GM18909 (cell line): ENCODE measurements around the gene CYP27C1.

Experiments used
- ATAC-seq: cut with Tn5 transposase; IDR thresholded peaks from one replicate; pipeline ENCODE4 v1.9.1; 2021; ENCODE audit warnings: mild to moderate bottlenecking; ENCODE audit not compliant: unreplicated experiment, poor library complexity

Gene CYP27C1

DNA sequence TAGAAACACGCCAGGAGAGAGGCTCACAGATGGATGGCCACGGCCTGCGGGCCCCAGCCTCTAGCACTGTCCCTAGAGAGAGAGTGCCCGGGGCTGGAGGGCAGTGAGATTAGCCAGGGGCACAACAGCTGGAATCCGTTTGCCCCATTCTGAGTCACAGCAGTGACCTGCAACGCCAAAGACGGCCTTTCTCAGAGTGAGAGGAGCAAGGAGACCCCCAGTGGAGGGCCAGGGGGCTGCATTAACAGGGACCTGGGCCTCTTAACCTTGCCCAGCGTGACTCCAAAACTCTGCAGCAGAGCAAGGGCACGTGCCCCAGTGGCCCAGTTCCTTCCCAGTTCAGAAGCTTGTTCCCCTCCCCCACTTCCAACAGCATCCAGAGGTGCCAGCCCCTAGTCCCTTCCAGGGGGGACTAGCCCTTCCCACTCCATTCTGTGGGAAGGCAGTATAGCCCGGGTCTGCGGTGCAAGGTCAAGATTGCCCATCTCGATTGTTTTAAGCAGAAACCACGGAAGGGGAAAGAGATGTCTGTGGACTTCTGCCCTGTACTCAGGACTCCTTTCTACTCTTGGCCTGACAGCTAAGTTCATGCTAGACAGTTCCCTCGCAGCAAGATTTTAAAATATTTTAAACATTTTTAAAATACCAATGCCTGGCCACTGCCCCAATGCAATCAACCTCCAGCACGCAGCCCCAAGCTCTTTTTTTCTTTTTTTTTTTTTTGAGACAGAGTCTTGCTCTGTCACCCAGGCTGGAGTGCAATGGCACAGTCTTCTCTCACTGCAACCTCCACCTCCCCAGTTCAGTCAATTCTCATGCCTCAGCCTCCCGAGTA lies 62.2 kb downstream of the CYP27C1 start:
- ATAC-seq, result no peak

DNA sequence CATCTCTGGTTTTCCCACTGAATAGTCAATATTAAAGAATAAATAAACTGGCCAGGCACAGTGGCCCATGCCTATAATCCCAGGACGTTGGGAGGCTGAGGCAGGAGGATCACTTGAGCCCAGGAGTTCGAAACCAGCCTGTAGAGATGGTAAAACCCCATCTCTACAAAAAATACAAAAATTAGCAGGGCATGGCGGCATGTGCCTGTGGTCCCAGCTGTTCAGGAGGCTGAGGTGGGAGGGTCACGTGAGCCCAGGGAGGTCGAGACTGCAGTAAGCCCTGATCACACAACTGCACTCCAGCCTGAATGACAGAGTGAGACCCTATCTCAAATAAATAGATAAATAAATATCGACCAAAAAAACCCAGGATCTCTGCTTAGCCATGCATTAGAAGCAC lies 63.0 kb downstream of the CYP27C1 start:
- no peak for ATAC-seq

DNA sequence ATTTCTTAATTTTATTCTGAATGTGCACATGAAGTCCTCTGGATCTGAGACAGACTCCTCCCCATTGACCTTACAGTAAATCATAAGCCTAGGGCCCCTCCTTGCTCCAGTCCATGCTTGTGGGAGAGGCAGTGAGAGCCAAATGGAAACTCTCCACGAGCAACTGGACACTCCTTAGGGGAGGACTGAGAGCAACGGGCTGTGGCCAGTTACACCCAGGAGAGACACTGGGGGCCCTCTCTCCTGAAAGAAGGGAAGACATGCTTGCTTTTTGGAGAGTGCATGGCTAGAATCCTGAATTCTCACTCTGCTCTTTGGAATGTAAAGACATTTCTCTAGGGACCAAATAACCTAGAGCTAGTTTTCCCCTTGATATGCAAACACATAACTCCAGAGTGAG lies 64.2 kb downstream of the CYP27C1 start:
- no peak for ATAC-seq

DNA sequence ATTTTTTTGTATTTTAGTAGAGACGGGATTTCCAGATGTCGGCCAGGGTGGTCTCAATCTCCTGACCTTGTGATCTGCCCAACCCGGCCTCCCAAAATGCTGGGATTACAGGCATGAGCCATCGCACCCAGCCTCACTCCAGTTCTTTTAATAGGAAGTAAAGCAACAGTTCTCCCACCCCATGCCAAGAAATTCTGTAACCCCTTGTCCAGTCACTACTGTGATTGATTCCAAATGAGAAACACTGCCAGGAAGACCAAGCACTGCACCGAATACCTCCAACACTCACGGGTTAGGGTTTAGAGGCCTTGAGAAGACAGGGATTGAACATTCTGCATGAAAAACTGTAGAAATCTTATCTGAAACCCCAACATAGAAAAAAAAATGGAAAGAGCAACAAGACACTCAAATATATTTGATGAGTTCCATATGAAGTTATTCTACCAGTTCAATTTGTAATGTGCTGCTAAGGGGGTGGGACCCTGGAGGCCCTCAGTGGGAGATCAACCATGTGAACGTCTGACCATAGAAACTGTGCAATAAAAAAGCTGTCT lies 65.0 kb downstream of the CYP27C1 start:
- no peak for ATAC-seq

DNA sequence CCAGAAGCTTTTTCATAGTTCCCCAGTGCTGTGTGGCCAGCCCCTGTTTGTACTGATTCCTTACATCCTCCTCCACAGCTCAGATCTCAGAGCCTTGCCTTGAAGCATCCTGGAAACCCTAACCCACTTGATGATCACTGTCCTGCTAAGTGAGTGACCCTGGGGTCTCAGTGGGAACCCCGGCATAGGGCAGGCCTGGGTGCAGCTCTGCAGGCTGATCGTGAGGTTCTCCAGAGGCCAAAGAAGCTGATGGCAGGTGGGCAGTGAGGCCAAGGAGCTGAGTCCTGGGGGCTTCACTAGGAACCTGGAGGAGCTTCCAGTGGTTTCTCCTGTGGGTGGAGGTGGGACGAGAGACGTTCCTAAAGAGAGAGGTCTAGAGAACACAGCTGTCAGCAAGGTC lies 65.7 kb downstream of the CYP27C1 start:
- no peak for ATAC-seq

DNA sequence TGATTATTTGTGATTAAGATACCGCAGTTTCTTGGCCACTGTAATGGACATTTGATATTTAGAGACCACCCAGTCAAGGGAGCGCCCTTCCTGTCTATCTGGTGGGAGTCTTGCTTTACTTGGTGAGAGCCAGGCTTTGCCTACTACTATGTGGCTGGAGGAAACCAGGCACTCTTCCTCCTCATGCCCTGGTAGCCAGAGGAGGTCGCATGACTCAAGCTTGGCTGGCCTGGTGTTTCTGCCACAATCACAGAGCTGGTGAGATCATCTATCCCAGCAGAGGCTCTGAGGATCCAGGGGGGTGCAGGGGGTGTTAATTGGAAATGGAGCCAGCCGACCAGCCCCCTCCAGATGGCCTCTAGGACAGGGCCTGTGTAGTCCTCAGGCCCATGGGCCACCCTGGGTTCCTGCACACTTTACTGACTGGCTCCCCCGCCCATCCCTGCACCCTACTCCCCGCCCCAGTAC lies 66.4 kb downstream of the CYP27C1 start:
- no peak for ATAC-seq

DNA sequence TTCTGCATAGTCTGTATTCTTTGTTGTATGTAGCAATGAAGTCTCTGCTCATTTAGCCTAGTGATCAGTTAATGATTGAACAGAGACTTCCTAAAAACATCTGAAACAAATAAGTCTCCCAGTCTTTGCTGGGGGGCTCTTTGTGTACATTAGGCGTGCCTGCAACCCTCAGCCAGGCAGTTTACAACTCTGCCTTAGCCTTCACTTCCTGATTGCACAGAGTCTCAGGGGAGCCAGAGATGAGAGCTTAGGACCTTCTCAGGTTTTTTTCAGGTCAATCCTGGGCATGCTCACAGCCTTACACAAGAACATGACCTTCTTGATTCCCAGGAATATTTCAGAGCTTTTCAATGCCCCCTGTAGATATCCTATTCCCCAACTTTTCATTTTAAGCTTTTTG lies 69.1 kb downstream of the CYP27C1 start:
- no peak for ATAC-seq

DNA sequence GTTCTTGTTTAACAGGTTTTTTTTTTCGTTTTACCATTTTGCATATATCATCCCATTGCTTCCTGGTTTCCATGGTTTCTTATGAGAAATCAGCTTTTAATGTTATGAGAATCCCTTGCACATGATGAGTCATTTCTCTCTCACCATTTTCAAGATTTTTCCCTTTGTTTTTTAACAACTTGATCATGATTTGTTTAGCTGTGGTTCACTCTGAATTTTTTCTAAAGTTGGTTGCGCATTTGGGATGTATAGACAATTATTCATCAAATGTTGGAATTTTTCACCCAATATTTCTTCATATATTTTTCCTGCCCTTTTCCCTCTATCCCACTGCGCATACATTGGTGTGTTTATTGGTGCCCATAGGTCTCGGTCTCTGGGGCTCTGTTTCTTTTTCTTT lies 70.7 kb downstream of the CYP27C1 start:
- ATAC-seq, result no peak

DNA sequence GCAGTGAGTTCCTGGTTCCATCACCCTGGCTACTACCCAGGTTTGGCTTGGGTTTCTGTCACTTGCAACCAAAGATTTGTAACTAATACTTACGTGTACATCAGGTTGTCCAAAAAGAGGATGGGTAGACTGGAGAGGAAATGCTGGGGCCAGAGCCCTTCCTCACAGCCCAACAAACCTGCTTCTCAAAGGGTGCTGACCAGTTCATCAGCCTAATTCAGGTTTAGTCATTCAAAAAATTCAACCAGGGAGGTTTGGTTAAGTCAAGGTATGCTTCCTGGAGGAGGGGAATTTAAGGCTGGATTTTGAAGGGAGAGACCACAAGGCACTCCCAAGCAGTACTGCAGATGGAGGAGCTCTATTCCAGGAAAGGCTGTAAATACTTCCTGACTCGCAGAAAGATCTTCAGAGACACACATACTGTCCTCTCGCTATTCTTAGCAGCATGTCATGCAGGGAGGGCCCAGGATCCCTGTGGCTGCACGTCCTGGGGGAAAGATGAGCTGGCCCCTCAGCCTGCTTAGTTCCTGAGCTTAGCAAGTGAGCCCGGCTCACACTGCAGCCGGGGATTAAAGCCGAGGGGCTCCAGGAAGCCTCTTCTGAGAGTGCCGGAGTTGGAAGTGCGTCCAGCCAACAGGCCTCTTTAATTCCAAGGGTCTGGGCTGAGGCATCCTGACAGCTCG lies 73.1 kb downstream of the CYP27C1 start:
- ATAC-seq, result no peak

DNA sequence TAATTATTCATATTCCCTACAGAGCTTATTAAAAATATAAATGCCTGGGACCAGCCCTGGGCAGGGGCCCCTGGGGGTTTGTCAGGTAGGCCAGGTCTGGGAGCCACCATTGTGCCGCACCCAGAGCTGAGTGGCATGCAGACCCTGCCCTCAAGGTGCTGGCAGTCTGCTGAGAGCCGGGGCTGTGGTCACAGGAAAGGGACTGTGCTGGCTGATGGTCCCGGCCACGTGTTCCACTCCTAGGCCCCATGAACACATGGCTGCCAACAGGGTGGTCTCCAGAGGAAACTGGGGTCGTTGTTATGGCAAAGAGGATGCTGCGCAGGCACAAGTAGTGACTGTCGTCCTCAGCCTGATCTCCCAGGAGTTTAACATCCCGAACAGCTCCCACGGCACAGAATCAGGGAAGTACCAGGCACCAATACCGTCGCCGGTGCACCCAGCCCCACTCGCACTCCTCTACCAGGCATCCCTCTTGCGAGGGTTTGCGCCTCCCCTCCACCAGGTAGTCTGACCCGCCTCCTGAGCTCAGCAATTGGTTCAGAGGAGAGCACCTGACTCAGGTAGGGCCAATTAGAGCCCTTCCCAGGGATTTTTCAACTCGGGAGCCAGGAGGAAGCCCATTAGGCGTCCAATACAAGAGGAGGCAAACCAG lies 73.9 kb downstream of the CYP27C1 start:
- ATAC-seq, result no peak

DNA sequence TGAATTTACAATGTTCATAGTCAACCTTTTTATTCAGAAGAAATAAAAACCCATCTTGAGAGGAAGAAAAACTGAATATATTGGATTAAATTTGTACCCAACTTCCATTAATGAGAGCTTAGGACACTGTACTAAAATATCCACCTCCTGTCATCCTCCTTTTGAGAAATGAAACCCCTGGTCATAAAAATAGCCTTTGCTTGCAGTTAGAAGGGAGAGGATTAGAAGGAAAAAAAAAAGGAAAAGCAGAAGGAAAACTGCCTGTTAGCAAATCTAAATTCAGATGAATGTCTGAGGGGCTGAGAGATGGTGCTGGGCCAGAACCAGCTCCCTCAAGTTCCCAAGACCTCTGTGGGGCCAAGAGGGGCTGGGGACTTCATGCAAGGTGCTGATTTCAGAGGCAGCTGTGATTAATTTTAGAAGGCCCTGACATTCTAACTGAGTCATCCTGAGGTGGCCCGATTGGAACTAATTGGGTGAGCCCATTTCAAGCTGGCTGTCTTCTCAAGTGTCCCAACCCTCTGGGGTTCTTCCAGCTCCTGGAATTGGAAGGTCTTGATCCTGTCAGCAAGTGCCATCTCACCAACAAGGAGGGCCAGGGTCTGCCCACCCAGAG lies 74.7 kb downstream of the CYP27C1 start:
- no peak for ATAC-seq

DNA sequence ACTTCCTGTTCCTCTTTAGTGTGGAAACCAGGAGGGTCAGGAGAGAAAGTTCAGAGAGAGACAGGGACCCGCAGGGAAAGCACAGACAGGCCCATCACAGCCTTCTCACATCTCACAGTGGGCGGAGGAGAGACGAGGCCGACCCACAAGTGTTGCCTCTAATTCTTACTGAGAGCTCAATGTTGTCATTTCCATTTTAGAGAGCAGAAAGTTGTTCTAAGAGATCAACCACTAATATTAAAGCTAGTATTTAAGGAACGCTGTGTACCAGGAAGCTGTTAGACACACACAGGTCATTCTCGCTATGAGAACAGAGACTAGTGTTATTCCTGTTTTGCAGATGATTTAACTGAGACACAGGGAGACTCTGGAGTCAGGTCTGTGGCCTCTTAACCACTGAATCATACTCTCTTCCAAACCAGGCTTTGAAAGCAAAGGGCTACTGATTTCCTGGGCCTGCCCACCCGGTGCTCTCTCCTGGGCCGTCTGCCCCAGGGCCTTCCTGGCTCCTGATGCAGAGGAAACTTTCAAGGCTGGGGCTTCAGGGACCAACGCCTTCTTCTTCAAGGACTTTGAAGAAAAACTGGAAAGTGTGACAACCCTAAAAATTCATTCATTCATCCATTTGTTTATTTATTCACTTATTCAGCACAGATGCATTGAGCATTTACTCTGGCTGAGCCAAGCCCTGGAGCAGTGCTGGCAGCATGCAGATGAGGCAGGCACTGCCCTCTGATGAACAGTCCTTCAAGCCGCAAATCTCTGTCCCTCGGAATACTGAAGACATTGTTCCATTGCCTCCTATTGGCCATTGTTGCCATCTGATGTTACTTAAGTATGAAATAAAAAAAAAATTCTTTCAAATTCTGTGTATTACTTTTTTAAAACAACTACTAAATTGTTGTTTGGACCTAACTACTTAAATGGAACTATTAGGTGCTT lies 76.0 kb downstream of the CYP27C1 start:
- ATAC-seq, result no peak

DNA sequence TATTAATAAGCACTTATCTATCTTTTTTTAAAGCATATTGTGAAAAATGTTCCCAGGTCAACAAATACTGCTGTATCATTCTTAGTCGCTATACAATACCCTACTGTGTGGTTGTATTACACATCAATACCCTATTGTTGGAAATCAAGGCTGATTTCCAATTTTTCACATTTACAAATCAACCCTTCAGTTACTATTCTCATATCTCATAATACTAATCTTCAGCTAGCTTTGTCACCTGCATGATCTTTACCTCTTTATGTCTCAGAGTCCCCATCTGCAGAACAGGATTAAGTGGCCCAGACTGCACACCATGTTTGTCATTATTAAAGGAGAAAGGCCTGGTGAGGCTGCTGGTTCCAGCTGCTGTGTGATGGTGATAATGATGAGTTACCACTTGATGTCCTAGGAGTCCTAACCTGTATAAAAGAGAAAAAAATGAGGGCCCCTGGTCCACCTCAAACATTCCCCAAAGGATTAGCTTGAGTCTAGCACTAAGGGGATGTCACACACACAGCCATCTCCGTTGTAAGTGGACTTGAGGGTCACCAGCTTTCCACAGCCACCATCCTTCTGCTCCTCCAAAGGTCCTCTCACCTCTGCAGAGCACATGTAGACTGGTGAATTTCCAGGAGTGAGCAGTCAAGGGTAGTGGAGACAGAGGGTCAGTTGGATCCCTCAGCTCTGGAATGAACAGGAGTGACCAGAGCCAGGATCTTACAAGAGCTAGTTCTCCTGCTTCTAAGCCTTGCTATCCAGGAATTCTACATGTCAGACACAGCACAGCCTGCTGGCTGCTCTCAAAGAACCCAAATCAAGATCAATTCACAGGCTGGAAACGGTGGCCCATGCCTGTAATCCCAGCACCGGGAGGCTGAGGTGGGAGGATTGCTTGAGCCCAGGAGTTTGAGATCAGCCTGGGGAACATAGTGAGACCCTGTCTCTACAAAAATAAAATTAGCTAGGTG lies 77.2 kb downstream of the CYP27C1 start:
- no peak for ATAC-seq

DNA sequence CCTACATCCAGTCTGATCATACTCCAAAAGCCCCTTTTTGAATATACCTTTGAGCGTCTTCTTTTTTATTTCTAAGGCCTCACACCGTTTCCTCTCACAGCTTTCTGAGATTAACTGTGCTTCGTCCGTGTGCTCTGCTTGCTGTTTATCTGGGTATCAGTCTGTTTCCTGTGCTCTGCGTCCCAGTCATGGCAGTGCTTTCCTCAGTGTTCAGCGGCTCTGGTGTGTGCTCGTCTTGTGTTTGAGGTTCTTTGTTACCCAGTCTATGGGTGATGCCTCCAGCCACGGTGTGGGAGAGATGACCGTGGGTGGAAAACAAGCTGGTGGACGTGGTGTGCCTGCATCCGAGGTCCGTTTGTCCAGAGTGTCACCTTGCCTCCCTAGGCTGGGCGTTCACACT lies 79.6 kb downstream of the CYP27C1 start:
- ATAC-seq, result no peak

DNA sequence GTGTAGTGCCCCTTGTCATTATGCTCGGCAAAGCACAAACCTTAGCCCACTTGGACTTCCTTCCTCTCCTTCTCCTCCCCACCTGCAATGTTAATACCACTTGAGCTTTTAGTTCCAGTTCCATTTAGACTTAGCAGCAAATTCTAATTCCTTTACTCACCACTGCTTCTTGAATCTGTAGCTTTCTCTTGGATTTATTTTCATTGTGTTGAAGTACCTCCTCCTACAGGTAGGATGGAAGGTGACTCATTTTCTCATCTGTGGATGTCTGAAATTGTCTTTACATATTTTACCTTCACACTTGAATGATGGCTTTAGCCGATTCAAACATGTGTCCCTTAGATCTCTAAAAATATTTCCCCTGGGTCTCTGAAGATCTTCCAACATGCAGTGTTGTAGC lies 80.3 kb downstream of the CYP27C1 start:
- ATAC-seq, result no peak

DNA sequence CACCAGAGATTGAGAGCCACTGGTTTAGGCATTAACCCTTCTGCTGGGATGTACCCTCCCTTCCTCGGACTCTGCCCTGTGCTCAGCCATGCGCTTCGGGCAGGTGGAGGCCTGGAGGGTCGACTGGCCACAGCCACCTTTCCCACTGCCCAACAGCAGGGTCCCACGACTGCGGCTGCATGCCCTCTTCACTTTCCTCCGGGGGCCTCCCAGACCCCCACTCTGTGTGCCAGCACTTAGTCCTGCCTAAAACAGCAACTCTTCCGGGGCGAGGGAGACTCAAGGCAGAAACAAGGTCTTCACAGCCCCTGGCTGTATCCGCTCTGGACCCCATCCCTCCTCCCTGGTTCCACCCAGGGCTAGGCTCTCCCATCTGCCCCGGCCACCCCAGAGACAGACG lies 81.8 kb downstream of the CYP27C1 start:
- ATAC-seq, result no peak

DNA sequence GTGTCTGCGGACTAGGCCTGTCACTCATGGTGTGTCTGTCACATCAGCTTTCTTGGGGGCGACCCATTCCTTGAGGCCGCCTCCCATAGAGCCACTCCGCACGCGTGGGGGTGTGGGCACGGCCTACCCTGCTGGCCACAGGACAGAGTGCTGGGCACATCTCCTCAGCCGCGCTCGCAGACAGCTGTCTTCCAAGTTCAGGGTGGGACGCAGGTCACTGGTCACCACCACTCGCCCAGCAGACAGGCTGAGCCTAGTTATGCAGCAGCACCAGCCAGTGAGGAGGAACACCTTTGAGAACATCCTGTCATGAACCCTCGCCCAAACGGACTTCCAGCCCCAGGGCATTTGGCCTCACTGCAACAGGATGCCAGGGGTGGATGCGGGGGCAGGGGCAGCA lies 82.4 kb downstream of the CYP27C1 start:
- ATAC-seq, result no peak

DNA sequence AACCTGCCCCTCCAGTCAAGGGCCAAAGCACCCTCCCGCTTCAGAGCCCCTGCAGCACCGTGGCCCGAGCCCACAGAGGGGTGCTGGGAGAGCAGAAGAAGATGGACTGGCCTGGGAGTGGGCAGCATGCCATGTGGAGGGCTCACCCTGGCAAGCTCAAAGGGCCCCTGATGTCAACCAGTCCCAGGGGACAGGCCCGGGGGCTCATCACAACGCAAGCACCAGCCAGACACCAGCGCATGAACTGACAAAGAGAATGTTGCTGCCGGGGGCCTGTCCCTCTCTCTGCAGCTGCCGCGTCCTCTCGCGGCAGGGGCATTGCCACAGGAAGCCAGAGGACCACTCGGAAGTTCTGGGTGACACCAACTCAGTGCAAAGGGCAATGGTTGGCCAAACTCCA lies 82.9 kb downstream of the CYP27C1 start:
- ATAC-seq, result no peak
